Prostate gland (tissue), 2 donors: Measurements from ENCODE around the gene TSR1. TPM values are rescaled to one million over a fixed set of nuclear protein-coding genes. Genes with fewer than 3 reads are reported as not detected.

ENCODE experiments used
- DNase-seq: peaks from one replicate; pipeline ENCODE4 v3.0.0-alpha.2; 2019; ENCODE audit warnings: low spot score
- H3K27ac ChIP-seq, 2 donors: fragments of 200-600 bp; sonication (generic); 2 replicates each; pipeline ENCODE4 v1.5.1; 2017 to 2019
- H3K27me3 ChIP-seq: fragments of 200-600 bp; sonication (generic); replicated peaks from 2 replicates; pipeline ENCODE4 v1.5.1; 2019; ENCODE audit not compliant: insufficient read depth
- H3K36me3 ChIP-seq, 2 donors: fragments of 200-600 bp; sonication (generic); 1 replicate in 1 of 2; 2 replicates in 1 of 2; pipeline versions ENCODE4 v1.5.1 to v1.8.1; 2017 to 2019
- H3K4me1 ChIP-seq: fragments of 200-600 bp; sonication (generic); replicated peaks from 2 replicates; pipeline ENCODE4 v1.5.1; 2019
- H3K4me3 ChIP-seq, 2 donors: fragments of 200-600 bp; sonication (generic); 2 replicates each; pipeline ENCODE4 v1.5.1; 2017 to 2019
- H3K9me3 ChIP-seq: fragments of 200-600 bp; sonication (generic); 2 replicates; pipeline ENCODE4 v1.5.1; 2017
- POLR2A ChIP-seq: fragments of 450-650 bp; IDR thresholded peaks from one replicate; pipeline ENCODE4 v1.6.1; 2016; ENCODE audit warnings: antibody characterized with exemption, mild to moderate bottlenecking
- POLR2AphosphoS5 ChIP-seq: sonication (generic); formaldehyde crosslinking; IDR thresholded peaks from one replicate; pipeline ENCODE4 v1.6.1; 2017; ENCODE audit warnings: antibody characterized with exemption
- WGBS: methylation state at CpG from one replicate; pipeline ENCODE4 v1.1.5; 2018; 5-methylcytosine and 5-hydroxymethylcytosine counted together
- intact Hi-C: fragments of 100-400 bp; cut with DNase I; formaldehyde crosslinking; loops from one replicate; pipeline ENCODE4 v1.14.2; 2022
- total RNA-seq, 2 donors: library from RNA; depleted of rRNA; stranded (reverse); fragments of >200 nt; gene quantifications; one replicate each; pipeline ENCODE4 v1.1.0, GENCODE V29; 2016
- TF ChIP-seq, protein P1 (sequence below), 4 experiments: fragments of 200-600 bp in 2 of 4; fragments of 450-650 bp in 2 of 4; sonication (generic) in 2 of 4; IDR thresholded peaks; 1 replicate in 3 of 4; 2 replicates in 1 of 4; pipeline ENCODE4 v1.5.1; 2016 to 2019; ENCODE audit warnings: antibody characterized with exemption in 4 of 4, mild to moderate bottlenecking in 2 of 4, moderate library complexity in 2 of 4

The TSR1 gene
- total RNA-seq, 2 donors from 2014 or later = 34.8 to 42.9 TPM

- no peaks in the 10 kb centered on the region for H3K9me3 ChIP-seq
- no peaks in the 10 kb centered on the region for H3K4me1 ChIP-seq
- no peak for DNase-seq
- H3K36me3 ChIP-seq = no peaks in the 10 kb centered on the region
- no peak overlapping the region for H3K4me3 ChIP-seq
- no peaks in the 10 kb centered on the region for H3K27me3 ChIP-seq
- intact Hi-C loops = no loop called here
- no peak overlapping the region for H3K27ac ChIP-seq
- TF ChIP-seq POLR2A = no peak
- TF ChIP-seq POLR2AphosphoS5 = no peak
- TF ChIP-seq, protein P1, sequence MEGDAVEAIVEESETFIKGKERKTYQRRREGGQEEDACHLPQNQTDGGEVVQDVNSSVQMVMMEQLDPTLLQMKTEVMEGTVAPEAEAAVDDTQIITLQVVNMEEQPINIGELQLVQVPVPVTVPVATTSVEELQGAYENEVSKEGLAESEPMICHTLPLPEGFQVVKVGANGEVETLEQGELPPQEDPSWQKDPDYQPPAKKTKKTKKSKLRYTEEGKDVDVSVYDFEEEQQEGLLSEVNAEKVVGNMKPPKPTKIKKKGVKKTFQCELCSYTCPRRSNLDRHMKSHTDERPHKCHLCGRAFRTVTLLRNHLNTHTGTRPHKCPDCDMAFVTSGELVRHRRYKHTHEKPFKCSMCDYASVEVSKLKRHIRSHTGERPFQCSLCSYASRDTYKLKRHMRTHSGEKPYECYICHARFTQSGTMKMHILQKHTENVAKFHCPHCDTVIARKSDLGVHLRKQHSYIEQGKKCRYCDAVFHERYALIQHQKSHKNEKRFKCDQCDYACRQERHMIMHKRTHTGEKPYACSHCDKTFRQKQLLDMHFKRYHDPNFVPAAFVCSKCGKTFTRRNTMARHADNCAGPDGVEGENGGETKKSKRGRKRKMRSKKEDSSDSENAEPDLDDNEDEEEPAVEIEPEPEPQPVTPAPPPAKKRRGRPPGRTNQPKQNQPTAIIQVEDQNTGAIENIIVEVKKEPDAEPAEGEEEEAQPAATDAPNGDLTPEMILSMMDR (IDR thresholded peaks at IDR 0.05) = no peak
- WGBS = 82% methylated on average over 5 of the region's 5 CpGs
Observed at GRCh38 chr17:2289878-2290478, 46.3 kb downstream of the TSR1 start.

DNA sequence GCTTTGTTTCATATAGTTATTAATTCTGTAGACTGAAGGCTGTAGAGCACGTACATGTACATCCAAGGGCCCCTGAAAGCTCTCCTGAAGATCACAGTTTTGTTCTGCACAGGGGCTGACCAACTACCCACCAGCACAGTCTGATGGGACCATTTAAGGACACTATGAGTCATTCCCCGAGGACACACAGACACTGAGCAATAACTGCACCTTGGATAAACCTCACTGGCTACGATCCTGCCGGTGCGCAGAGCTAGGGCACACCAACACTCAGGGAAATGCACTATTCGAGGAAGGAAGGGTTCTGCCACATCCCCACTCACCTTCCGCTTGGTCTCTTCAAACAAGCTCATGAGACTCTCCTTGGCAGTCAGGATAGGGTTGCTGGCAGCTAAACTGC, 53.0 kb downstream of the TSR1 start:
- Histone ChIP-seq H3K4me3 (no peak overlapping the region), H3K27me3 (no peaks in the 10 kb centered on the region), H3K4me1 (no peaks in the 10 kb centered on the region), H3K36me3 (no peaks in the 10 kb centered on the region), H3K9me3 (no peaks in the 10 kb centered on the region), H3K27ac (no peak overlapping the region)
- DNase-seq = no peak
- intact Hi-C loops = loop anchor here (2.0 to 5.0 kb wide), 2 partner anchors 41 to 229 kb away; partner anchors contain the start of gene HIC1
- WGBS = 60% methylated on average over 7 of the region's 7 CpGs
- TF ChIP-seq, protein P1 (IDR thresholded peaks at IDR 0.05) = no peak
- TF ChIP-seq POLR2AphosphoS5 = no peak
- no peak for TF ChIP-seq POLR2A

DNA sequence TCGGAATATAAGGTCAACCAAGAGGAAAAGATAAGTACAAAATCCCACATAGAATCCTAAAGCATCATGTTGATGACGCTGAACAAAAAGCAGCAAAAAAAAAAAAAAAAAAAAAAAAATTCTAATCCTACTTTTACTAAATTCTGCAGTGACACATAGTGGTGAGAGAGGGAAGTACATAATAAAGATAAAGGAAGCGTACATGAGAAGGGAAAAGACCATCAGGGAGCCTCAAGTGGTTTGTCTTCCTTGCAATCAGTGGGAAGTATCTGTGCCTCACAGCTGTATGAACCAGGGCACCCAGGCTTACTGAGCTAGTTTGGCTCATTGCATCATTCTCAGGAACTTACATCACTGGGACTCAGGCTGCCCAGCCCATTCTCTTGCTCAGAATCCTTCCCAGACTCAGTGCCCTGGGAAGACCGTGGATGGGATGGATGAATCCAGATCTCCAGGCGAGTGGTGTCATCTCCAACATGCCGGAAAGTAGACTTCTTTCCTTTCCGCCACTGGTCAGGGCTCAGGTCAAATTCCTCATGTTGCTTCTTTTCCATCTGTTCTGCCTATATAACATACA, 53.9 kb downstream of the TSR1 start:
- DNase-seq = no peak
- Histone ChIP-seq H3K27ac (no peak overlapping the region), H3K9me3 (no peaks in the 10 kb centered on the region), H3K4me1 (no peaks in the 10 kb centered on the region), H3K27me3 (no peaks in the 10 kb centered on the region), H3K36me3 (no peaks in the 10 kb centered on the region), H3K4me3 (no peak overlapping the region)
- TF ChIP-seq, protein P1 (IDR thresholded peaks at IDR 0.05) = peak in 3 of 4 experiments; percentile 57 to 63 (median 60)
- no peak for TF ChIP-seq POLR2AphosphoS5
- 54% methylated on average over 7 of the region's 7 CpGs for WGBS
- intact Hi-C loops = loop anchor here (2.0 to 5.0 kb wide), 2 partner anchors 40 to 228 kb away; partner anchors contain the start of gene HIC1

DNA sequence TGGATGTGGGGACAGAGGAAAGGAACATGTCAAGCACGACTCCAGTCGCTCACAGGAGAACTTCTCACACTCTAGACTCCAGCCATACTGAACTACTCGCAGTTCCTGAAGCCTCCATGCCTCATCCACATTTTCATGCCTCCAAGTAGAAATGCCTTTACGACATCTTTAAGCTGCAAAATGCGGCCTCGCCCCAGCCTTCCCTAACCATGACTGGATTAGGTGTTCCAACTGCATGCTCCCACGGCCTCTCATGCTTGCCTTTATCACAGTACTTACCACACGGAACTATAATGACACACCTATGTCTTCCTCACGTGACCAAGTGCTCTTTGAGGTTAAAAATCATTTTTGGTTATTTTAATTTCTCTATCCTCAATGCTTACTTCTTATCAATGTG, 56.5 kb downstream of the TSR1 start:
- Histone ChIP-seq H3K4me3 (no peak overlapping the region), H3K27me3 (no peaks in the 10 kb centered on the region), H3K9me3 (no peaks in the 10 kb centered on the region), H3K27ac (no peak overlapping the region), H3K4me1 (no peaks in the 10 kb centered on the region), H3K36me3 (no peaks in the 10 kb centered on the region)
- TF ChIP-seq POLR2A (no peak), POLR2AphosphoS5 (no peak)
- TF ChIP-seq, protein P1 (IDR thresholded peaks at IDR 0.05) = no peak
- 93% methylated on average over 9 of the region's 9 CpGs for WGBS
- no peak for DNase-seq
- intact Hi-C loops = loop anchor here (5.0 kb wide), 1 partner anchor 37 kb away; no protein-coding TSS in a partner anchor
